Glomerular endothelial cell (primary cell): ENCODE data around the gene MRAP. TPM values are rescaled to one million over a fixed set of nuclear protein-coding genes. Genes with fewer than 3 reads are reported as not detected.
A peak's percentile ranks its signal among the peaks of the same experiment; 100 is the strongest.
"Not testable (repeated sequence)": the region's sequence is repeated elsewhere in the genome, so short reads cannot be mapped to it uniquely, and the experiment has no call there.

Experiments used
- DNase-seq: peaks from one replicate; pipeline ENCODE4 v3.0.0-alpha.2; 2011; ENCODE audit warnings: low read depth, low spot score; ENCODE audit errors: extremely low read depth
- total RNA-seq: library from RNA; depleted of rRNA; stranded (reverse); fragments of >200 nt; gene quantifications from 2 replicates; pipeline ENCODE4 v1.2.3, GENCODE V29; 2015

The MRAP gene
- total RNA-seq = not detected in 2 replicates

DNA sequence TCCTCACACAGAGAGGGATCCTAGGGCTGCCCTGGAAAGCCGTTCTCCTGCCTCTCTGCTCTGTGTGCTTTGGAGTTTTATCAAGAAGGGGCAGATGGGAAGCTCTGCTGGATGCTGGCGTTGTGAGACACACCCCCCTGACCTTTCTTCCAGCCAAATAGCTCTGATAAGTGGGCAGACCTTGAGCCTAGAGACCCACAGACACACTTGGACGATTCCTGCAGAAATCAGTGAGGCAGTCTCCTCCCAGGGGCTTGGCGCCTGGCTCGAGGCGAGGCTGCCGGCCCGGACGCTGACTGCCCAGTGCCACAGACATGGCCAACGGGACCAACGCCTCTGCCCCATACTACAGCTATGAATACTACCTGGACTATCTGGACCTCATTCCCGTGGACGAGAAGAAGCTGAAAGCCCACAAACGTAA, at the start of gene MRAP:
Gene MRAP (plus strand): TSS at position 198 of the 424 bp plus-strand sequence. CDS start 117 bp downstream, at position 315.
- no peak for DNase-seq

GRCh38 chr21:32249511-32250280, 49.0 kb upstream of the MRAP start:
- DNase-seq = no peak

DNA sequence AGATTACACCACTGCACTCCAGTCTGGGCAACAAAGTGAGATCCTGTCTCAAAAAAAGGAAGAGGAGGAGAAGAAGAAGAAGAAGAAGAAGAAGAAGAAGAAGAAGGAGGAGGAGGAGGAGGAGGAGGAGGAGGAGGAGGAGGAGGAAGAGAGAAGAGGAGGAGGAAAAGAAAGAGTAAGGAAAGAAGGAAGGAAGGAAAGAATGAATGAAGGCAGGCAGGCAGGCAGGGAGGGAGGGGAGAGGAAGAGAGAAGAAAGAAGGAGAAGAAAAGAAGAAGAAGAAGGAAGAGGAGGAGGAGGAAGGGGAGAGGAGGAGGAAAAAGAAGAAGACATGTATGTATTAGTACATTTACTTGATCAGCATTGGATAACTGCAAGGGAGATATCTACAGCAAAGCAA, 46.5 kb upstream of the MRAP start:
- no peak for DNase-seq

GRCh38 chr21:32253215-32253641, 45.4 kb upstream of the MRAP start:
- DNase-seq = no peak

DNA sequence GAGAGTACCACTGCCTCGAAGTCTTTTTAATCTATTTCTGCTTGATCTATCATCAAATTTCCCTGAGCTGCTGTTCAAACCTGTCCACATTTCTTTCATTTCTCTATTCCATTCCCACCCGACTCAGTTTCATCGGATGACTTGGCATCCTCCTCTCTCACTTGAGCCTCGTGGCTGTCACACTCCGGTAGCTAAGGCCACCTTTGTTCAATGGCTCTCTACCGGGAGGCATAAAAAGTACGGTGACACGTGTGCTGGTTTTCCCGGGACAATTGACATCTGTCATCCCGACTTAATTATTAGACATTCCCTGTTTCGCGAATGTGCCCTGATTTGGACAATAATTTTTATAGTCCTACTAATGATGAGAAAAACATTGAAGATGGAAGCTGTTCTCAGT, 42.4 kb upstream of the MRAP start:
- DNase-seq = no peak

DNA sequence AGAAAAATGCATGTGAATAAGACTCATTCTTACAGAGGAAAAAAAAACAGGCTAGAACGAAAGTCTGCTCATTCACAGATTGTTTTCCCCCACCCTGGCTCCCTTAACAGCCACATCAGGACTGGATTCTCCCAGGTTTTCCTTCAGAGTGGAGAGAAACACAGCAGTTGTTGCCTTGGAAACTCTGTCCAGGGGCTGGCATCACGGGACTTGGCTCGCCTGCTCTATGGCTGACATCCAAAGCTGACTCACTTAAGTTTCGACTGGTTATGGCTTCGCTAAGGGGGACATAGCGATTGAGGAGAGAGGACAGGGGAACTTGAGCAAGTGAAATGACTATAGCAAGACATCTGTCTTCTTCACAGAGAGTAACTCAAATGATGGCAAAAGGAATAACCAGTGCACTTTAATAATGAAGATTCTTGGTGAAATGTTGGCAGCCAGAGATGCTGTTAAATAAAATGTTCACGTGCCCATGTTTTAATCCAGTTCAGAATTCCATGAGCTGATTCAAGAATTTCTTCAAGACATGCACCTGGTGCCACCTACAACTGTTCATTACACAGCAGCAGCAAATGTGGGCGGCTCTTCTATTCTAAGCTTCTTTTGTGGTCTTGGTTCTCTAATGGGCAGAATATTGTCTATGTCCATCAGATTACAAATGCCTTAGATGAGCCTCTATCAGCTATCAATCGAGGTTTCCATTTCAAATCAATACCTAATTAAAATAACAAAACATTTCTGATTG, 41.6 kb upstream of the MRAP start:
- peak; percentile 93 for DNase-seq

DNA sequence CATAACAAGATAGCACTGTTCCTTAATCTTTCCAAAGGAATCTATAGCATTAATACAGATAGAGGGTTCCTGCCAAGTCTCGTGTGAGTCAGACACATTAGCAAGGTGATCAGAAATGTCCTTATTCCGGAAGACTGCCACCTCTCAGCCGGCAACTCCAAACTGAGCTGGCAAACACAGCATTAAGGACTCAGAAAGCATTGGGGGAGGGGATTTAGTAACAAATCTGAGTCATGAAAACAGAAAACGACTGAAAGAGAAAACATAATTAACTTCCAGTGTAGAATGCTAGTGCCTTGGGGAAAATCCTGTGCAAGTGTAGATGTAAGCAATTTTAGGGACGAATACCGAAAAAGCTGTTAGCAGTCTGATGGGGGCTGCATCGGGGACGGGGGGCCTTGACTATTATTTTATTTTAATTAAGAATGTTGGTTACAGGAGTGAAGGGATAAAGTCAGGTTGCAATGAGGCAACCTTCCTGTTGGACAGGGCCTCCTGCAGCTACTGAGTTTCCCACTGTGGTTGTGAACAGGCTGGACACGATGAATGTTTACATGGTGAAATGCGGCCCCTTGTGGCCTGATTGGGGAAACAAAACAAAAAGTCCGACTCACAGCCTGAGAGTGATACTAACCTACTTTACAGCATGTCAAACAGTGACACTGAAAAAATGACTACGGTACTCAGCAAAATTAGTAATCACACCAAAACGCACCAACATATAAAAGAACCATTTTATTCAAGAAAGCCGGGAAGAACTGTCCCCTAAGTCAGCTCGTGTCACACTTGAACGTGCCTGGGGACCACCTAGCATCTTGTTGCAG, 40.5 kb upstream of the MRAP start:
- DNase-seq = peak; percentile 68

DNA sequence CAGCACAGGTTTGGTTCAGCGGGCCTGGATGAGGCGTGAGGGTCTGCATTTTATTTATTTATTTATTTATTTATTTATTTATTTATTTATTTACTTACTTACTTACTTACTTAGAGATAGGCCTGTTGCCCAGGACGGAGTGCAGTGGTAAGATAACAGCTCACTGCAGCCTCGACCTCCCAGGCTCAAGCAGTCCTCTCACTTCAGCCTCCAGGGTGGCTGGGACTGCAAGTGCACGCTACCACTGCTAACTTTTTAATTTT, 39.9 kb upstream of the MRAP start:
- DNase-seq = not testable (repeated sequence)

DNA sequence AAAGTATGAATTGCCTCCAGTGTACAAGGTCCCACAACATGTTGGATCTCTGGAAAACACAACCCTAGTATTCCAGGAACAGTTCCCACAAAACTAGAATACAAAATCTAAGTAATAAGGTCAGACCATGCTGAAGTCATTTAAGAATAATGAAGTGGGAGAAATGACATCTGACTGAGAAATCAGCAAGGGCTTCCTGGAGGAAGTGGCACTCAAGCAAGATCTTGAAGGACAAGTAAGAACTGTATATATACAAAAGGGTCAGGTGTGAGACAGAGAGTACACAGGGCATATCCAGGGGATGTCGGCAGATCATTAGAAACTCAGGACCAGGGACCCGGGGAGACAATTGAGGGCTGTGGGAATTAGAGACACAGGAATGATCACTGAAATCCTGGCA, 38.5 kb upstream of the MRAP start:
- DNase-seq = no peak

DNA sequence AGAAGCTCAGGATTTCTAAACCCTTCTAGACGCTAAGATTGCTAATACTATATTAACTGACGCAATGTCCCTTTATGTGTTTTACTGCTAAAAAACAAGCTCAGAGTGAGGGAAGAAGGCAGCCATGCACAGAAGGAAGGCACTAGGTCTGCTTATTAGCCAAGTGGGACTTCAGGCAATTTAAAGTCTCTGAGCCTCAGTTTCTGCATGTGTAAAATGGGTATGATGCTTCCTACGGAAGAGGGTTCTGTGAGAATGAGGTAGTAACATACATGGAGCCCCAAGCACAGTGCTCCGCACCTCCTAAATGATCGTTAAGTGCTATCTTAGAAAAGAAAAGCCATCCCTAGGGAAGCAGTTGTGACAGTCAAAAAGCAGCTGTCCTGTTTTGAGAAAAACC, 36.7 kb upstream of the MRAP start:
- no peak for DNase-seq

DNA sequence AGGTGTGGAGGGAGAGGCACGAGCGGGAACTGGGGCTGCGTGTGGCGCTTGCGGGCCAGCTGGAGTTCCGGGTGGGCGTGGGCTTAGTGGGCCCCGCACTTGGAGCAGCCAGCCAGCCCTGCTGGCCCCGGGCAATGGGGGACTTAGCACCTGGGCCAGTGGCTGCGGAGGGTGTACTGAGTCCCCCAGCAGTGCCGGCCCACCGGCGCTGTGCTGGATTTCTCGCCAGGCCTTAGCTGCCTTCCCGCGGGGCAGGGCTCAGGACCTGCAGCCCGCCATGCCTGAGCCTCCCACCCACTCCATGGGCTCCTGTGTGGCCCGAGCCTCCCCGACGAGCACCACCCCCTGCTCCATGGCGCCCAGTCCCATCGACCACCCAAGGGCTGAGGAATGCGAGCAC, 33.3 kb upstream of the MRAP start:
- DNase-seq = not testable (repeated sequence)

DNA sequence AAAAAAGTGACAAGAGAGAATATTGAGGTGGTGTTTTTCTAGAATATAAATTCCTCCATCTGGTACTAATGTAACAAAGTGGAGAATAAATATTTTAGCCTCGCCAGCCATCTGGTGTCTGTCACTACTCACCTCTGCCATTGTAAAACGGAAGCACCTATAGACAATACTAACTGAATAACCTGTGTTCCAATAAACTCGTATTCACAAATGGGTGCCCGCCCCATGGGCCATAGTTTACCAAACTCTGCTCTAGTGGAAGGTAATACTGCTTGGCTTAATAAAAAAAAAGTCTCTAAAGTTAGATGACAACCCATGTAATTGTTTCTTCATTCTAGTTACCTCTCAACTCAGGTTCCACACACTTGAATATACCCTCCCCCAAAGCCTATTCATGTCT, 27.9 kb upstream of the MRAP start:
- DNase-seq = no peak

DNA sequence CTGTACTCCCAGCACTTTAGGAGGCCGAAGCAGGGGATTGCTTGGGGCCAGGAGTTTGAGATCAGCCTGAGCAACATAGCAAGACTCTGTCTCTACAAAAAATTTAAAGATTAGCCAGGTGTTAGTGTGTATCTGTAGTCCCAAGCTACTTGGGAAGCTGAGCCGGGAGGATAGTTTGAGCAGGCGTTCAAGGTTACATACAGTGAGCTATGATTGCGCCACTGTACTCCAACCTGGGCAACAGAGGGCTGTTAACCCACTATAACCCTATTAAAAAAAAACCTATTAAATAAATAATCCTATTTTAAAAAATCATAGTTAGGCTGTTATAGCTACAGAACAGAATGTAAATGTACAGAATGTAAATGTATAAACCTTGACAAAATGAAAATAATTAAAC, 22.0 kb upstream of the MRAP start:
- DNase-seq = no peak

DNA sequence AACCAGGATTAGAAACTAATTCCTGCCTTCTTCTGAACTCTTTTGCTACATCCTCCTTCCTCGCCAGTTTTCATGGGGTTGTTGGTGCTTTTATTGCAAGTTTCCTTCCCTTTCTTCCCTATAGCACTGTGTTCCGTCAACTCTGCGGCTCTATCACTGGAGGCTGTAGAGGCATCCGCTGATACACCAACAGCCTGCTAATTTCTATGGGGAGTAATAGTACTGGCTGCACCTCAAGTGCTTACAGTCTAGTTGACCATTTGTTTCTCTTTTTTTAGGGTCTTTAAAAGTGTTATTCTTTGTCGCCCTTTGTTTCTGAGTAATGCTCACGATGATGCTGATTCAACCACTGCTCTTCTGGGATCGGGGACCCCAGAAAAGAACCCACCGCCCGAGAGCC, 20.6 kb upstream of the MRAP start:
- DNase-seq = no peak

DNA sequence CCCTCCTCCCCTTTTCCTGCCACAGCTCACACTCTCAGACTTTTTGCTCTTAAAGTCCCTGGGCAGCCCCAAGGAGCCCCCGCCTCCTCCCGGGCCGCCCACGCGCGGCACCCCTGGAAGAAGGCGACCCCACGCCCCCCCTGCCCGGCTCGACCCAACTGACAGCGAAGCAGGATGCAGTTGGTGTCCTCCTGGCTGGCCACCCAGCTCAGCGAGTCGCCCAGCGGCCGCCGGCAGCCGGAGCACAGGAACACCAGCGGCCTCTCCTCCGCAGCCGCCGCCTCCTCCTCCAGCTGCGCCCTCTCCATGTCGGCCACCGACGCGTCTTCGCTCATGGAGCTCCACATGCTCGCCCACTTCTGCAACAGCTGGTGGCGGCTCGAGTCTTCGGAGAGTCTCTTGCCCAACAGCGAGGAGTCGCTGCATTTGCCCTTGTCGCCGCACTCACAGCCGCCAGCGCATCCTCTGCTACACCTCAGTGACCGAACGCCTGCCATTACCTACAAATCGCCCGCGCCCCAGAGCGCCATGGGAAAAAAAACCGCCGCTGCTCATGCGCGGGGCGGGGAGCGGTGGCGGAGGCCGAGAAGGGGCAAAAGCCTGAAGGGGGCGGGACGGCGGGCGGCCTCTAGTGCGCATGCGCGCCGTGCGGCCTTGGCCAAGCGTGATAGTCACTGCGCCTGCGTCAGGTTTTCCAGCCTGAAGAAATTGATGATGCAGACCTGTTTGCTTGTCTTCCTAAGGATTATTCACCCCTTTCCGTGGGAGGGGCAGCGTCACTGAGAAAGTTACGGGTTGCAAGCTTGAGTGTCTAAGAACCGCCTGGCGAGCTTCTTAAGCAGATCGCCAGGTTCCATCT, 19.9 kb upstream of the MRAP start, which contains the start of gene MIS18A:
Gene MIS18A (minus strand): TSS at position 532 of the 859 bp plus-strand sequence. CDS start 35 bp downstream, at position 497.
- DNase-seq = peak; percentile 69

DNA sequence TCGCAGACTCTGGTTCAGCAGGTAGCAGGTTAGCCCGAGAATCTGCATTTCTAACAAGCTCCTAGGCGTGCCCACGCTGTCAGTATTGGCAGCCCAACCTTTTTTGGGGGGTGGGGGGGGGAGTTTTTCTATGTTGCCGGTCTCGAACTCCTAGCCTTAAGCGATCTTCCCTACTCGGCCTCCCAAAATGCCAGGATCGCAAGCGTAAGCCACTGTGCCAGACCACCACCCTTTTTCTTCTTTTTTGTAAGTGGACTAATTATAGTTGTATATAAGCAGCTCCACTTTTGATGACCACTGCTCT, 19.3 kb upstream of the MRAP start:
- DNase-seq = no peak

- no peak for DNase-seq
These were observed 17.1 kb upstream of the MRAP start for GRCh38 chr21:32281531-32281930.

DNA sequence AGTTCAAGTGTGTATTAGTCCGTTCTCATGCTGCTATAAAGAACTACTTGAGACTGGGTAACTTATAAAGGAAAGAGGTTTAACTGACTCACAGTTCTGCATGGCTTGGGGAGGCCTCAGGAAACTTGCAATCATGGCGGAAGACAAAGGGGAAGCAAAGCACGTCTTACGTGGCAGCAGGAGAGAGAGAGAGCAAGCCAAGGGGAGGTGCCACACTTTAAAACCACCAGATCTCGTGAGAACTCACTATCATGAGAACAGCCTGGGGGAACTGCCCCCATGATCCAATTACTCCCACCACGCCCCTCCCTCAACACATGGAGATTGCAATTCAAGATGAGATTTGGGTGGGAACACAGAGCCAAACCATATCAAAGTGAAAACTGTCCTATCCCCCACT, 15.7 kb upstream of the MRAP start:
- DNase-seq = no peak

GRCh38 chr21:32285476-32285875, 13.2 kb upstream of the MRAP start:
- DNase-seq = no peak

DNA sequence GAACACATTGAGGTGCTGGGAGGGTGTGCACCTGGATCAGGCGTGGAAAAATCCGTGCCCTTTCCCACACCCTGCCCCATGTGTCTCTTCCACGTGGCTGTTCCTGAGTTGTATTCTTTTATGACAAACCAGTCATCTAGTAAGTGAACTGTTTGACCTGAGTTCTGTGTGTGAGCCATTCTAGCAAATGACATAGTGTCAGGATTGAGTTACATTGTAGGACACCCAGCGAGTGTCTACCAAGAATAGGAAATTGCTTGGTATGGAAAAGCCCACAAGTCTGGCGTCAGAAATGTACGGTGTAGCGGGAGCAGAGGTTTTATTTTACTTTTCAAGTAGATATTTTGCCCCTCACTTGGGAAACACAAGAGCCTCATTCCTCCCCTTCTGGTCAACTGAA, 1.2 kb upstream of the MRAP start:
- DNase-seq = no peak

DNA sequence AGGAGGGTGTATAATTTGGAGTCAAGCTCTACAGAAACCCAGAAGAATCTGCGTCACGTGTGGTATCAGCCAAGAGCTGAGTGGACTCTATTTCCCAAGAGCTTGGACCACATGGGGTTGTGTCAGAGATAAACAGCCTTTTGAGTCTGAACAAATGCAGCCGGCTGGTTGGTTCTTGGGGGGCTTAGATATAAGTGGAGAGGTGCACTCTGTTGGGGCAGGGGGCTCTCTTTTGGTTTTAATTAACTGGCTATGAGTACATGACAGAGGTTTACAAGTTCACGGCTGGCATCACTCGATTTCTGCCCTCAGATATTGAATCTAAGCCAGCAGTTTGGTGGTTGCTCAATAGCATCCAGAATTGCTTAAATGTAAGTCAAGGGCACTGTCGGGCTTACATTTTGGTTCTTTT, 501 bp upstream of the MRAP start:
- DNase-seq = no peak
